MM.1S (cell line): ENCODE results near the gene MAGI2.

Source experiments
- DNase-seq: peaks from one replicate; pipeline ENCODE4 v3.0.0-alpha.2; 2015
- H2AFZ ChIP-seq: fragments of 300-600 bp; sonication (generic); 2 replicates; pipeline ENCODE4 v1.6.0; 2016; ENCODE audit warnings: antibody characterized with exemption, low read length
- H3F3A ChIP-seq: fragments of 300-600 bp; sonication (generic); 2 replicates; pipeline ENCODE4 v1.6.1; 2016; ENCODE audit warnings: mild to moderate bottlenecking, antibody characterized with exemption, low read length, moderate library complexity, mixed read lengths; ENCODE audit not compliant: insufficient read depth
- H3K27ac ChIP-seq: fragments of 300-600 bp; sonication (generic); 2 replicates; pipeline ENCODE4 v1.5.1; 2016; ENCODE audit warnings: mild to moderate bottlenecking, low read length
- H3K27me3 ChIP-seq: fragments of 300-600 bp; sonication (generic); replicated peaks from 2 replicates; pipeline ENCODE4 v1.6.0; 2016; ENCODE audit warnings: low read length; ENCODE audit not compliant: insufficient read depth
- H3K36me3 ChIP-seq: fragments of 300-600 bp; sonication (generic); replicated peaks from 2 replicates; pipeline ENCODE4 v1.6.1; 2016; ENCODE audit warnings: mild to moderate bottlenecking, low read length, mixed read lengths; ENCODE audit not compliant: insufficient read depth
- H3K4me1 ChIP-seq: fragments of 300-600 bp; sonication (generic); 2 replicates; pipeline ENCODE4 v1.6.1; 2016; ENCODE audit warnings: low read length, mixed read lengths
- H3K4me2 ChIP-seq: fragments of 300-600 bp; sonication (generic); 2 replicates; pipeline ENCODE4 v1.6.0; 2016; ENCODE audit warnings: low read depth, low read length
- H3K4me3 ChIP-seq: fragments of 300-600 bp; sonication (generic); 2 replicates; pipeline ENCODE4 v1.5.1; 2016; ENCODE audit warnings: low read length, mixed read lengths
- H3K79me2 ChIP-seq: fragments of 300-600 bp; sonication (generic); 2 replicates; pipeline ENCODE4 v1.6.1; 2016; ENCODE audit warnings: mixed run types, low read length, mixed read lengths
- H3K9ac ChIP-seq: fragments of 300-600 bp; sonication (generic); 2 replicates; pipeline ENCODE4 v1.6.1; 2016; ENCODE audit warnings: low read length, mixed read lengths
- H3K9me2 ChIP-seq: fragments of 300-600 bp; sonication (generic); replicated peaks from 2 replicates; pipeline ENCODE4 v1.6.1; 2016; ENCODE audit warnings: mild to moderate bottlenecking, low read length, mixed read lengths; ENCODE audit not compliant: insufficient read depth
- H3K9me3 ChIP-seq: fragments of 300-600 bp; sonication (generic); replicated peaks from 2 replicates; pipeline ENCODE4 v1.6.1; 2016; ENCODE audit warnings: mild to moderate bottlenecking, low read length, mixed read lengths; ENCODE audit not compliant: insufficient read depth
- H4K20me1 ChIP-seq: fragments of 300-600 bp; sonication (generic); 2 replicates; pipeline ENCODE4 v1.6.1; 2016; ENCODE audit warnings: mild to moderate bottlenecking, low read length, moderate library complexity, mixed read lengths; ENCODE audit not compliant: insufficient read depth
- CTCF ChIP-seq: fragments of 300-600 bp; sonication (generic); IDR thresholded peaks from 2 replicates; pipeline ENCODE4 v1.5.1; 2016; ENCODE audit warnings: antibody characterized with exemption, low read length, mixed read lengths
- EZH2 ChIP-seq: fragments of 300-600 bp; sonication (generic); optimal IDR thresholded peaks from 2 replicates; pipeline ENCODE3; 2017; ENCODE audit warnings: low read depth, mild to moderate bottlenecking, antibody characterized with exemption, low read length, mixed read lengths
- EZH2phosphoT487 ChIP-seq: fragments of 300-600 bp; sonication (generic); IDR thresholded peaks from 2 replicates; pipeline ENCODE4 v1.6.1; 2018; ENCODE audit warnings: antibody characterized with exemption, low read length

The MAGI2 gene

GRCh38 chr7:79304711-79305110 is 148.8 kb downstream of the MAGI2 start:
- no peaks in the 10 kb centered on the region for H3F3A ChIP-seq
- no peaks in the 10 kb centered on the region for H3K79me2 ChIP-seq
- TF ChIP-seq EZH2phosphoT487 = no peak
- TF ChIP-seq EZH2 = no peak
- TF ChIP-seq CTCF = no peak
- DNase-seq = no peak
- no peaks in the 10 kb centered on the region for H3K27me3 ChIP-seq
- H3K4me3 ChIP-seq = no peak overlapping the region
- no peaks in the 10 kb centered on the region for H3K9me2 ChIP-seq
- H2AFZ ChIP-seq = no peak overlapping the region
- H3K27ac ChIP-seq = no peak overlapping the region
- no peaks in the 10 kb centered on the region for H3K9me3 ChIP-seq
- no peaks in the 10 kb centered on the region for H4K20me1 ChIP-seq
- H3K4me2 ChIP-seq = no peak overlapping the region
- H3K4me1 ChIP-seq = no peaks in the 10 kb centered on the region
- H3K9ac ChIP-seq = no peak overlapping the region
- H3K36me3 ChIP-seq = no peaks in the 10 kb centered on the region

- H3F3A ChIP-seq = no peaks in the 10 kb centered on the region
- H3K27ac ChIP-seq = no peak overlapping the region
- H3K36me3 ChIP-seq = no peaks in the 10 kb centered on the region
- TF ChIP-seq CTCF = no peak
- no peak for TF ChIP-seq EZH2phosphoT487
- TF ChIP-seq EZH2 = no peak
- H3K4me3 ChIP-seq = no peak overlapping the region
- H3K27me3 ChIP-seq = no peaks in the 10 kb centered on the region
- H3K79me2 ChIP-seq = no peaks in the 10 kb centered on the region
- H2AFZ ChIP-seq = no peak overlapping the region
- no peaks in the 10 kb centered on the region for H3K4me1 ChIP-seq
- H3K9ac ChIP-seq = no peak overlapping the region
- DNase-seq = no peak
- no peaks in the 10 kb centered on the region for H3K9me2 ChIP-seq
- H3K9me3 ChIP-seq = no peaks in the 10 kb centered on the region
- no peak overlapping the region for H3K4me2 ChIP-seq
- H4K20me1 ChIP-seq = no peaks in the 10 kb centered on the region
These were observed 151.2 kb downstream of the MAGI2 start for GRCh38 chr7:79302293-79302692.

- Histone ChIP-seq H3K4me2 (no peak overlapping the region), H3K9me3 (no peaks in the 10 kb centered on the region), H3K9ac (no peak overlapping the region), H3K27me3 (no peaks in the 10 kb centered on the region), H4K20me1 (no peaks in the 10 kb centered on the region), H3K4me1 (no peaks in the 10 kb centered on the region), H3K27ac (no peak overlapping the region), H2AFZ (no peak overlapping the region), H3K9me2 (no peaks in the 10 kb centered on the region), H3F3A (no peaks in the 10 kb centered on the region), H3K4me3 (no peak overlapping the region), H3K36me3 (no peaks in the 10 kb centered on the region), H3K79me2 (no peaks in the 10 kb centered on the region)
- TF ChIP-seq CTCF = no peak
- no peak for DNase-seq
These were observed 152.0 kb downstream of the MAGI2 start for GRCh38 chr7:79301419-79301818.

GRCh38 chr7:79300573-79300972 is 152.9 kb downstream of the MAGI2 start:
- no peak for TF ChIP-seq EZH2phosphoT487
- TF ChIP-seq EZH2 = no peak
- TF ChIP-seq CTCF = no peak
- no peak overlapping the region for H3K27ac ChIP-seq
- no peaks in the 10 kb centered on the region for H3K36me3 ChIP-seq
- H3K9me3 ChIP-seq = no peaks in the 10 kb centered on the region
- H3K27me3 ChIP-seq = no peaks in the 10 kb centered on the region
- no peaks in the 10 kb centered on the region for H3F3A ChIP-seq
- no peak overlapping the region for H3K4me3 ChIP-seq
- no peak overlapping the region for H2AFZ ChIP-seq
- H3K9me2 ChIP-seq = no peaks in the 10 kb centered on the region
- H3K79me2 ChIP-seq = no peaks in the 10 kb centered on the region
- DNase-seq = no peak
- H3K4me1 ChIP-seq = no peaks in the 10 kb centered on the region
- no peak overlapping the region for H3K4me2 ChIP-seq
- no peak overlapping the region for H3K9ac ChIP-seq
- H4K20me1 ChIP-seq = no peaks in the 10 kb centered on the region
